ENCODE results near the gene EIF3F. TPM values are rescaled to one million over a fixed set of nuclear protein-coding genes. Genes with fewer than 3 reads are reported as not detected.

Gene EIF3F
- total and polyA plus RNA-seq, 2 of the 8 experiments (the other 6 are each of a cell fraction or from before 2014, with no cell fraction given) = 222 to 388 TPM

DNA sequence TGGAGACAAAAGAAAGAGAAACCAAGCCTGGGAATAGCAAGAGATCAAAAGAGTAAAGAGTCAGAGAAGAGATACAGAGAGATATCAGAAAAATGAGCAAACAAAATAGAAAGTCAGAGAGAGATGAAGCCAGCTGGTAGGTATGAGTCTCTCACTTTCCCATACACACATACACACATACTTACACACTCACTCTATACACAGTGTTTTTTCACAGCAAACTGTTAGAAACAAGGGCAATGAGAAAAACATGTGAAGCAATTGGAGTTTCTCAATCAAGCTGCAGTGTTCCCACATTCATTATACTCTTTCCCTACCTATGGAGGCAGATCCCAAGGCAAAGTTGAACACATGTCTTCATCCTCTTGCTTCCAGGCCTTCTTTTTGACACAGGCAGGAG lies 19.3 kb upstream of the EIF3F start (continued):
- TF ChIP-seq SAP30 (IDR thresholded peaks at IDR 0.05; ENCODE audit: insufficient read depth, insufficient replicate concordance, low read length) = no peak

Data from H1 (cell line).